HS-5 (cell line): ENCODE data around the gene RASA3.

Source experiments
- DNase-seq: peaks from one replicate; pipeline ENCODE4 v3.0.0-alpha.2; 2012; ENCODE audit warnings: low read depth

Gene RASA3

DNA sequence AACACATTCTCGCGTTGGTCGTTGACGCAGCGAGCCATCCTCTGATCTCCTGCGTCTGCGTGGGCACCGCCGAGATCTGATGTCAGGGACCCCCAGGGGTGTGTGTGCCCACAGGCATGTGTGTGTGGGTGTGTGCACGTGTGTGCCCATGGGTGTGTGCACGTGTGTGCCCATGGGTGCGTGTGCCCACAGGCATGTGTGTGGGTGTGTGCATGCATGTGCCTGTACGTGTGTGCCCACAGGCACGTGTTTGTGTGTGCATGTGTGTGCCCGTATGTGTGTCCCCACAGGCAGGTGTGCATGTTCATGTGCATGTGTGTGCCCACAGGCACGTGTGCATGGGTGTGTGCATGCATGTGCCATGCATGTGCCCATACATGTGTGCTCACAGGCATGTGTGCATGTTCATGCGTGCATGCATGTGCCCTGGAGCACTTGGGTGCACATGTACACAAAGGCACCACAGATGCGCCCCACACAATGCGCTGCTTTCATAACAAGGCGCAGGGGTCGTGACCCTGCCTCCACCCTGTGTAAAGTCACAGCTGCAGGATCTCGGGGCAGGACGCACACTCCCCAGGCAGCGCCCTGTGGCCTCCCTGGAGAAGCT lies 77.5 kb downstream of the RASA3 start:
- DNase-seq, result no peak

DNA sequence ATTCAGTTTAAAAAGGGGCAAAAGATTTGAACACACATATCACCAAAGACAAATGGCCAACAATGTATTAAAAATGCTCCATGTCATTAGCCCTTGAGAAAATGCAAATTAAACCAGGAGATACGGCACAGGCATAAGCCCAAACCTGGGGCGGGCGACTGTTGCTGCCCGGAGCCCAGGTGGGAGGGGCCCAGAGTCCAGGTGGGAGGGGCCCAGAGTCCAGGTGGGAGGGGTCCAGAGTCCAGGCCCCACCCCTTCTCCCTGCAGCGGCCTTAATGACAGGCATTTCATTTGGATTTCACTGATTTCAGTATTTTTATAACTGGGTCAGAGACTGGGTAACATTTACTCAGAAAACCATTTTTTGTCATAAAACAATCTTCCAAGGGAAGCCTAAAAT lies 78.2 kb downstream of the RASA3 start:
- DNase-seq, result no peak

DNA sequence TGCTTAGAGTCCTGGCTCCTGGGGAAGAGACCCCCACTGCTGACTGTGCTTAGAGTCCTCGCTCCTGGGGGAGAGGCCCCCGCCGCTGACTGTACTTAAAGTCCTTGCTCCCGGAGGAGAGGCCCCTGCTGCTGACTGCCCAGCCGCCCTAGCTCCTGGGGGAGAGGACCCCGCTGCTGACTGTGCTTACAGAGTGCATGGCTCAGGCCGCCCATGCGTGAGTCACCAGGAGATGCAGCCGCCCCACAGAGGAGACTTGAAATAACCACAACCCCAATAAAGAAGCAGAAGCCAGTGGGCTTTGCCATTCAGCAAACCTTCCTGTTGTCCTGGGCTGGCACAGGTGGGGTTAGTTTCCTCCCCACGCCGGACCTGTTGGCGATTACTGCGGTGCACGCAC lies 79.4 kb downstream of the RASA3 start:
- DNase-seq, result no peak

- no peak for DNase-seq
Observed at GRCh38 chr13:114050536-114051450, 81.6 kb downstream of the RASA3 start.

- DNase-seq, result no peak
Observed at GRCh38 chr13:114049626-114050101, 82.8 kb downstream of the RASA3 start.

DNA sequence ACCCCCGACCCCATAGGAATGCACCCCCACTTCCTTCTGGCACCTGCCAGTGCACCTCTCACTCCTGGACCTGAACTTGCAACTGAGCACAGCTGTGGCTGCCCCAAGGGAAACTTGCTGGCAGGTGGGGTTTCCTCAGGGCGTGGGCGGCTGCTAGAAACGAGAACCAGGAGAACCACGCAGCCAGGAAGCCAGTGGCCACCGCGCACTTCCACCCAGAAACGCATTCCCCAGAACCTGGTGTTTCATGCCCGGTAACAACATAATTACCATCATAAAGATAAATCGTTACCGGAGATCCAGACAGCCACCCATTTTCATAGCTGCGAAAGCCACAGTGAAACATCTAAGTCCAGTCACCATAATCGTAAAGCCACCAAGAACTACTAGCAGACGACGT lies 83.4 kb downstream of the RASA3 start:
- no peak for DNase-seq

DNA sequence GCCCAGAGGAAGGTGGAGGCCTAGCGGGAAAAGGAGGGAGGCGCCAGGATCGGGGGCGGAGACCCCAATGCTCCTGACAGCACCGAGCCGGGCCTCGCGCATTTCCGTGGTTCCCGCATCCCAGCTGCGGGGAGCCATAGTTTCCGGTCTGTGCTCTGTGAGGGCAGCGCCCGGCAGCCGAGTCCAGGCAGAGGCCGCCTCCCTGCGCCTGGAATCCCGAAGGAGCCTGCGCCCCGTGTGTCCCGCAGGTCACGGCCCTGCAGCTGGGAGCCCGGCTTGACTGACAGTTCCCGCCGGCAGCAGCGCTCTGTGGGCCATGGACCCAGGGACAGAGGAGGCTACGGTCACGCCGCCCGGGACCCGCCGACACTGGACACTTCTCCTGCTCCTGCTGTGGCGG lies 84.0 kb downstream of the RASA3 start:
- DNase-seq, result no peak

DNA sequence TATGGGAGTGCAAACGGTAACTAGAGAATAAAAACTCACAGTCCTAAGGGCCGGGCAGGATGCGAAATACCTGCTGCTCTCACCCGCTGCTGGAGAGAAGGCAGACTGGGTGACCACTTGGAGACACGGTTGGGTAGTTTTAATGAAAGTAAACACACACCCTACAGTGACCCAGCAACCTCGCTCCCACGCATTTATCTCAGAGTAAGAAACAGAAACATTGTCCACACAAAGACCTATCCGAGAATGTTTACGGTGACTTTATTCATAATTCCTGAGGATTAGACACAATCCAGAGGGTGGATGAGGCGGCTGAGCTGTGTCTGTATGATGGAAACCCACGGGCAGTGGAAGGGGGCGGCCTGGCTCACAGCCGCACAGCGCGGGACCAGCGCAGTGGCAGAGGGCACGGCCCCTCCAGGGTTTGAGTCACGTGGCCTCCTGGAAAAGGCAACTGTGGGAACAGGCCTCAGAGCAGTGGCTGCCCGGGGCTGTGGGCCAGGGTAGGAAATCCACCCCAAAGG lies 85.0 kb downstream of the RASA3 start:
- no peak for DNase-seq

DNA sequence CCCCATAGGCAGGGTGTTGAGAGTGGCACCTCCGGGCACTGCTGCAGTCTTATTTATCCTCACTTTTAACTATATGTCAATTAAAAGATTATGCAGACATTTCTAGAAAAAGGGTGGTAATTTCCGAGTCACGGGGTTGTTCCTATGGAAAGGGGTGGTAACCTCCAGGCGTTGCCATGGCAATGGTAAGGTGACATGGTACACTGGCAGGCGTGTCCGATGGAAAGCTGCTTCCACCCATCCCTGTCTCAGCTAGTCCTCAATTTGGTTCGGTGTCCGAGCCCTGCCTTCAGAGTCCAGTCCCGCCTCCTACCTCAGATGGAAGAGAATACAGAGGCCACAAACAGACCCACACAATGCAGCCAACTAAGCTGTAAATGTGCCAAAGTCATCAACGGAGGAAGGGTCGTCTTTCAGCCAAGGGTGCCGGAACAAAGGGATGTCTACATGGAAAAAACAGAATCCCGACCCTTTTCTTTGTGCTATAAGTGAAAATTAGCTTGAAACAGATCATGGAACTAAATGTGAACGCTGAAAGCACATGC lies 85.9 kb downstream of the RASA3 start:
- no peak for DNase-seq

DNA sequence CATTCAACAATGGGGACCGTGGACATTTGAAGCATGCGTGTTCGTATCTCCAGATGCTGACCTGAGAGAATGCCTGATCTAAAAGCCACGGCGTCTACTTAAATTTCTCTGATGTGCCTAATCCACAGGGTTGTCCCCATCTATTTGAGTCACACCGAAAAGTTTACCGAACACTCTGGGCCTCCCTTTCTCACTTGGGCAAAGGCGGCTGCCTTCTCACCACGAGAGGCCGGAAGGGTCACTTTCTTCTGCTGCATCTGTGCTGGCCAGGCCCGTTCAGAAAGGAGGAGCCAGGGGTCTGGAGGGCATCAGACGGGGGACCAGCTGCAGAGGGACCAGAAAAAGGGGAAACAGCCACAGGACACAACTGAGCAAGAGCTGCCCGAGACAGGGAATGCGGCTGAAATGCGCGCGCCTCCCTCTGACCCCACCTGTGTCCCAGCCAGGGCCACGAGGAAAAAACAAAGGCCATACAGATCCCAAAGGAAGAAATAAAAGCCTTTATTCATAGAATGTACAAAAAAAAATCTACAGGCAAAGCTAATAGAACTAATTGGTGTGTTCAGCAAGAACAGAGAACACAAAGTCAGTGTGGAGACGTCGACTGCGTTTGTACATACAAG lies 87.2 kb downstream of the RASA3 start:
- no peak for DNase-seq

- DNase-seq, result no peak
Observed at GRCh38 chr13:114044486-114044885, 87.9 kb downstream of the RASA3 start.

- DNase-seq, result no peak
Observed at GRCh38 chr13:114043421-114044053, 88.9 kb downstream of the RASA3 start.

DNA sequence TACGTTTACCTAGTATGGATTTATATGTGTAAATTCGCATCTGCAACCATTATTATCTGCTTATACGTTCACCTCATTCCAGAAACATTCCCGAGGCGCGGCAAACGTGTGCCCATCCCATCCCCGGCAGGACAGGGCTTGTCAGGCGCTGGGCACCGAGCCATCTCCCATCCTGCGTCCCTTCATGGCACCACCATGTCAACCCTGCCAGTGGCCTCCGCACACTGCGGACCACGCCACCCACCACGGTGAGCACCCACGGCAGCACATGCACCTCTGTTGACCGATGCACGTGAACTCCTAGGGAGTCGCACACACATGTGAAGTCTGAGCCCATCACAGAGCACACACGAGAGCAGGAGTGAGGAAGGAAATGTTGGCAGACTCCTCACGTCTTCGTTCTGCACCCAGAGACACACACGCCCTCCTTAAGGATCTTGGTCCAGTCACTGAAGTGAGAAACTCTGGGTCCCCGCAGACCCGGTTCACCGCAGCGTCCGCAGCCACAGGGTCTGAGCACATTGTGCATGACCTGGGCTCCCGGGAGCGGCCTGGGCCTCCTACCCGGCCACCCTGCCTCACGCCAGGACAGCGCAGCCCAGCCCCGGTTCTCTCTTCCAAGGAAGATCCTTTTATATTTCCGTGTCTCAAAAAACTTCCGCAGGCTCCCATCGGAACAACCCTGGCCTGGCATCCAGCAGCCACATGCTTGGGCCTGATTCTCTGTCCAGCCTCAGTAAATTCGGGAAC lies 90.2 kb downstream of the RASA3 start:
- DNase-seq, result no peak

DNA sequence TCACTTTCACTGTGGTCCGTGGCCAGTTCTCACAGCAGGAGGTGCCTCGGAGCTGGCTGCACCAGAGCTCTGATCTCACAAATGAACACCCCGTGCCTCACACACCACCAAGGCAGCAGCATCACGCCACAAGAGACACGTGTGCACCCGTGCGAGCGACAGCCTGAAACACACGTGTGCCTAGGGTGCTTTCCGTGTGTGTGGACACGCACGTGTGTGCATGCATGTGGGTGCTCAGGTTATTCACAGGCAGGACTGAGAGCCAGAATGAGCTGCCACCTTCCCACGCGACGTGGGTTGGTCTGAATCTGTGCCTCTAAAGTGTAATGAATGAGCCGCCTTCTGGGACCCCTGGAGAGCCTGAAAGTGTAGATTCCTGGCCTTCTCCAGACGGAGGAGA lies 90.9 kb downstream of the RASA3 start:
- no peak for DNase-seq

- no peak for DNase-seq
Observed at GRCh38 chr13:114039471-114040141, 92.8 kb downstream of the RASA3 start.

DNA sequence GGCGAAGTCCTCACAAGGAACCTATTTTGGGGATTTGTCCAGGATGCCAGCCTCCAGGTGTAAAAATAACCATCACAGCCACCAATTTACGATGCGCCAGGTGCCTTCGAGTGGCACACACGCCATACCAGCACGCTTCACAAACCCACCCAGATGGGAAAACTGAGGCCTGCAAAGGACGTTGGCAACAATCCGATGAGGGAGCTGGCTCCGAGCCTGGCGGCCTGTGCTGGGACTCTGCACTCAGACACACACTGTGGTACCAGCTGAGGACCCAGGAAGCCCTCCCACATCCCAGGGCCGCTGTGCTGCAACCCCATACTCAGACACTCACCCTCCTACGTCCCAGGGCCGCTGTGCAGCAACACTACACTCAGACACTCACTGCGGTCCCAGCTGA lies 93.5 kb downstream of the RASA3 start:
- DNase-seq, result no peak

DNA sequence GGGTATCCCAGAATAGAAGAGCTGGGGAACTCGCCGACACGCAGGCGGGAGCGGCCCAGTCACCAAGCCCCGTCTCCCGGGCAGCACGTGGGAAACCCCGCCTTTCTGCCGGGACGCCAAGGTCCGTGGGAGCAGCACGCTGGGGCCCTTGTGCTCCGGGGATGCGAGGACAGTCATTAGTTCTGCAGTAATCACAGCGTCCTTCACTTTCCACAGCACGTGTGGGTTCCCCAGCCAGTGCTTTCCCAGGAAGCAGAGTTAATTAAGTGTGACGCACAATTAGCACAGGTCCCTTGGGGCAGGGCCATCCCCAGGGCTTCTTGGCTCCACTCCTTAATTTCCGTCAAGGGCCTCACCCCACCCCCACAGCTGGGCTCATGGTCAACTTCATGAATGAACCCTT lies 94.2 kb downstream of the RASA3 start:
- DNase-seq, result no peak

DNA sequence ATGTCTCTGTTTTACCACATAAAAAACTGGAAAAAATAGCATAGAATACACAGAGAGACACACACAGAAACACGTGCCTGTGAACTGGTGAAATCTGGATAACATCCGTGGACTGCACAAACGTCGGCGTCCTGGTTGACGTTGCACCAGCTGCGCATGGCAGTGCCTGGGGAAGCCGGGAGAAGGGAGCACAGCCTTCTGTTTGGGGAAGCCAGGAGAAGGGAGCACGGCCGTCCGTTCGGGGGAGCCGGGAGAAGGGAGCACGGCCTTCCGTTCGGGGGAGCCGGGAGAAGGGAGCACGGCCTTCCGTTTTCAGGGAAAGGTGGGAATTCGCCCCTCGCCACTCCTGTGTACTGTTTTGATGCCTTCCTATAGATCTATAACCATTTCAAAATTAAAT lies 94.7 kb downstream of the RASA3 start:
- DNase-seq, result no peak

DNA sequence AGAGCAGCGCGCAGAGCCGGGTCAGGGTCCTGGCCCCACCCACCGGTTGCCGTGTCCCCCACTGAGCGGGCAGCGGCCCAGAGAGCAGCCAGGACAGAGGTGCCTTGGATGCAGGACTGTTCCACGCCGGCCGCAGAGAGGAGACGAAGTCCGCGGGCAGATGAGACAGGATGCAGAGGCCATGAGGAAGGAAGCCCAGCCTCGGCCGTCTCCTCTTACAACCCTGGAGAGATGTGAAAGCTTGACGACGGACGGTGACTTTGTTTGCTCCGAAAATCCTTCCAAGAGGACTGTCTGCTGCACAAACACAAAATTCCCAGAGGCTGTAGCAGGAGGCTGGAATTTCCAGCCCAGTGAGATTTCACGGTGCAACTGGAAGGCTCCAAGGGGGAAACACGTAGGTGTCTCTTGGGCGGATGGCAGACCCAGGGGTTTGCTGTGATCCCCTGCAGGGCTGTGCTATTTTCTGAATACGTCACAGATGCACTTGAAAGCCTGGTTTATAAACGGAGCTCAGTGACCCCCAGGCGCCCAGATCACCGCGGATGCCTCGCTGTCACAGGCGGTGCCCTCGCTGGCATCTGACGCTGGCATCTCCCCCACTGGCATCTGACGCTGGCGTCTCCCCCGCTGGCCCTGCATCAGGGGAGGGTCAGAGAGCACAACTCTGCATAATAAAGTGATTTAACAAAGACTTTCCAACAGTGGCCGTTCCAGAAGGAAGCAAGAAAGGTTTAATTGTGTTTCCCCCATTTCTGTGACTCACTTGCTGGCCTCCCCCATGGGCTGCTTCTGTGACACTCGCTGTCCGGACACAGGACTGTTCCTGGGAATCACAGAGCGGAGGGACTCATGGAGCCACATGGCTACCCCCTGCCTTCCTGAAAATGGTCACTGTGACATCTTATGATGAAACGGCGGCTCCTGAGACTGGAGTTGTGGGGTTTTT lies 96.6 kb downstream of the RASA3 start:
- no peak for DNase-seq

GRCh38 chr13:114035186-114035582 lies 97.2 kb downstream of the RASA3 start:
- DNase-seq, result no peak
